Measurements from ENCODE around the gene MACF1. TPM values are rescaled to one million over a fixed set of nuclear protein-coding genes. Genes with fewer than 3 reads are reported as not detected.
"Not testable (repeated sequence)": the region's sequence is repeated elsewhere in the genome, so short reads cannot be mapped to it uniquely, and the experiment has no call there.

Gene MACF1
- total RNA-seq, 1 donor from 2014 or later: 694 TPM

DNA sequence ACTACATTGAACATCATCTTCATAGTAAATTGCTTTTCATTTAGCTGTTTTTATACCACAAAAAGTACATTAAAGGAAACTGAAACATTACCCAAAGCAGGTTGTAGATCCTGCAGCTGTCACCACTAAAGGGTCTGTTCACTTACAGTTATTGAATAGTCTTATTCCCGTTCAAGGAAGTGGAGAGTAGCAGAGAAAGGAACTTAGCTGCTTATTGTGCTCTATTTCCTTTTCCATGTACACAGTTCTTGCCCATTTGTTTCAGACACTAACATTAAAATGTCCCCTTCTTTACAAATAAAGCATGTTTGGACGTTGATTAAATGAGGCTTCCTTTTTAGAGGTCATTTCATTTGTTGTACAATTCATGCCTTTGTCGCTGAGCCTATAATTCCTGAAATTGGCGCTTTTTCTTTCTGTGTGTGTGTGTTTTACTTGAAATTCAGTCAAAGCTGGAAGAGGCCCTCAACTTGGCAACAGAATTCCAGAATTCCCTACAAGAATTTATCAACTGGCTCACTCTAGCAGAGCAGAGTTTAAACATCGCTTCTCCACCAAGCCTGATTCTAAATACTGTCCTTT, 242.6 kb downstream of the MACF1 start:
- no peak for DNase-seq (ENCODE audit: low read depth)
- Histone ChIP-seq H3K36me3 (ENCODE audit: insufficient read depth, low read length) (peaks cover 83% of the 10 kb centered on the region), H3K9me3 (ENCODE audit: insufficient read depth, low read depth, low read length) (no peaks in the 10 kb centered on the region), H4K20me1 (ENCODE audit: insufficient read depth, low read length) (peaks cover 29% of the 10 kb centered on the region), H3K4me1 (ENCODE audit: insufficient read depth, low read length) (peaks cover 5% of the 10 kb centered on the region), H2AFZ (ENCODE audit: low read depth, low read length) (no peak overlapping the region), H3K79me2 (ENCODE audit: insufficient read depth, low read length) (peaks cover 12% of the 10 kb centered on the region), H3K4me3 (ENCODE audit: insufficient read depth, low read depth, low read length) (no peak overlapping the region), H3K27me3 (ENCODE audit: insufficient read depth, low read length) (no peaks in the 10 kb centered on the region), H3K27ac (ENCODE audit: low read depth, low read length) (no peak overlapping the region), H3K9ac (ENCODE audit: low read length) (no peak overlapping the region), H3K4me2 (ENCODE audit: low read length) (no peak overlapping the region)
- H3K4me3 Mint-ChIP-seq (ENCODE audit: unreplicated experiment): no peak overlapping the region
- TF ChIP-seq EZH2 (IDR thresholded peaks at IDR 0.05; ENCODE audit: insufficient read depth, low read length): no peak
- TF ChIP-seq, protein P1, sequence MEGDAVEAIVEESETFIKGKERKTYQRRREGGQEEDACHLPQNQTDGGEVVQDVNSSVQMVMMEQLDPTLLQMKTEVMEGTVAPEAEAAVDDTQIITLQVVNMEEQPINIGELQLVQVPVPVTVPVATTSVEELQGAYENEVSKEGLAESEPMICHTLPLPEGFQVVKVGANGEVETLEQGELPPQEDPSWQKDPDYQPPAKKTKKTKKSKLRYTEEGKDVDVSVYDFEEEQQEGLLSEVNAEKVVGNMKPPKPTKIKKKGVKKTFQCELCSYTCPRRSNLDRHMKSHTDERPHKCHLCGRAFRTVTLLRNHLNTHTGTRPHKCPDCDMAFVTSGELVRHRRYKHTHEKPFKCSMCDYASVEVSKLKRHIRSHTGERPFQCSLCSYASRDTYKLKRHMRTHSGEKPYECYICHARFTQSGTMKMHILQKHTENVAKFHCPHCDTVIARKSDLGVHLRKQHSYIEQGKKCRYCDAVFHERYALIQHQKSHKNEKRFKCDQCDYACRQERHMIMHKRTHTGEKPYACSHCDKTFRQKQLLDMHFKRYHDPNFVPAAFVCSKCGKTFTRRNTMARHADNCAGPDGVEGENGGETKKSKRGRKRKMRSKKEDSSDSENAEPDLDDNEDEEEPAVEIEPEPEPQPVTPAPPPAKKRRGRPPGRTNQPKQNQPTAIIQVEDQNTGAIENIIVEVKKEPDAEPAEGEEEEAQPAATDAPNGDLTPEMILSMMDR (IDR thresholded peaks at IDR 0.05; ENCODE audit: insufficient read depth, low read depth, low read length): no peak
- peaks cover 40% of the 10 kb centered on the region for H3K36me3 Mint-ChIP-seq (ENCODE audit: low read depth, unreplicated experiment)
- H3K4me1 Mint-ChIP-seq (ENCODE audit: low read depth, unreplicated experiment): no peaks in the 10 kb centered on the region
- H3K27me3 Mint-ChIP-seq (ENCODE audit: low read depth, unreplicated experiment): no peaks in the 10 kb centered on the region
- no peak overlapping the region for H3K27ac Mint-ChIP-seq (ENCODE audit: unreplicated experiment)
- FAIRE-seq: no peak
- H3K9me3 Mint-ChIP-seq (ENCODE audit: unreplicated experiment): no peaks in the 10 kb centered on the region

DNA sequence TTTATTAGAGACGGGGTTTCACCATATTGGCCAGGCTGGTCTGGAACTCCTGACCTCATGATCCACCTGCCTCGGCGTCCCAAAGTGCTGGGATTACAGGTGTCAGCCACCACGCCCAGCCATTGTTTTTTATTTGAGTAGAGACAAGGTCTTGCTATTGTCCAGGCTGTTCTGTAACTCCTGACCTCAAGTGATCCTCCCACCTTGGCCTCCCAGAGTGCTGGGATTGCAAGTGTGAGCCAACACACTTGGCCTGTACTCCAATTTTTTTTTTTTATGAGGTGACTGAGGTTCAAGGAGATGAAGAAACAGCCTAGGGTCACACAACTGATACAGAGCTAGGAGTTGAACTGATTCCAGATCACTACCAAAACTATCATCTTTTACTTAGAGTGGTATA, 245.5 kb downstream of the MACF1 start:
- H3K36me3 ChIP-seq (ENCODE audit: insufficient read depth, low read length): peaks cover 86% of the 10 kb centered on the region
- H3K4me3 Mint-ChIP-seq (ENCODE audit: unreplicated experiment); H3K27ac Mint-ChIP-seq (ENCODE audit: unreplicated experiment); H3K4me3 ChIP-seq (ENCODE audit: insufficient read depth, low read depth, low read length); H3K9me3 ChIP-seq (ENCODE audit: insufficient read depth, low read depth, low read length); H3K4me2 ChIP-seq (ENCODE audit: low read length); H3K9me3 Mint-ChIP-seq (ENCODE audit: unreplicated experiment); H3K27ac ChIP-seq (ENCODE audit: low read depth, low read length); H3K27me3 Mint-ChIP-seq (ENCODE audit: low read depth, unreplicated experiment); H3K4me1 ChIP-seq (ENCODE audit: insufficient read depth, low read length); H2AFZ ChIP-seq (ENCODE audit: low read depth, low read length); FAIRE-seq; H3K9ac ChIP-seq (ENCODE audit: low read length); H3K4me1 Mint-ChIP-seq (ENCODE audit: low read depth, unreplicated experiment); H3K79me2 ChIP-seq (ENCODE audit: insufficient read depth, low read length); DNase-seq (ENCODE audit: low read depth); H3K27me3 ChIP-seq (ENCODE audit: insufficient read depth, low read length): not testable (repeated sequence)
- H4K20me1 ChIP-seq (ENCODE audit: insufficient read depth, low read length): peaks cover 21% of the 10 kb centered on the region
- H3K36me3 Mint-ChIP-seq (ENCODE audit: low read depth, unreplicated experiment): peaks cover 35% of the 10 kb centered on the region

GRCh38 chr1:39450956-39451606, 246.6 kb downstream of the MACF1 start:
- peaks cover 5% of the 10 kb centered on the region for H3K4me1 ChIP-seq (ENCODE audit: insufficient read depth, low read length)
- H3K27me3 Mint-ChIP-seq (ENCODE audit: low read depth, unreplicated experiment): no peaks in the 10 kb centered on the region
- H3K4me2 ChIP-seq (ENCODE audit: low read length): peak overlapping the region; percentile 45
- H3K4me3 ChIP-seq (ENCODE audit: insufficient read depth, low read depth, low read length): no peak overlapping the region
- H3K27me3 ChIP-seq (ENCODE audit: insufficient read depth, low read length): no peaks in the 10 kb centered on the region
- DNase-seq (ENCODE audit: low read depth) (peak; percentile 79), FAIRE-seq (peak; percentile 86)
- H2AFZ ChIP-seq (ENCODE audit: low read depth, low read length): no peak overlapping the region
- H4K20me1 ChIP-seq (ENCODE audit: insufficient read depth, low read length): peaks cover 12% of the 10 kb centered on the region
- H3K27ac ChIP-seq (ENCODE audit: low read depth, low read length): peak overlapping the region; percentile 11
- H3K79me2 ChIP-seq (ENCODE audit: insufficient read depth, low read length): peaks cover 6% of the 10 kb centered on the region
- peaks cover 38% of the 10 kb centered on the region for H3K36me3 Mint-ChIP-seq (ENCODE audit: low read depth, unreplicated experiment)
- H3K27ac Mint-ChIP-seq (ENCODE audit: unreplicated experiment): peak overlapping the region; percentile 62
- no peak overlapping the region for H3K4me3 Mint-ChIP-seq (ENCODE audit: unreplicated experiment)
- H3K4me1 Mint-ChIP-seq (ENCODE audit: low read depth, unreplicated experiment): peaks cover 4% of the 10 kb centered on the region
- no peaks in the 10 kb centered on the region for H3K9me3 ChIP-seq (ENCODE audit: insufficient read depth, low read depth, low read length)
- TF ChIP-seq EZH2 (IDR thresholded peaks at IDR 0.05; ENCODE audit: insufficient read depth, low read length): no peak
- TF ChIP-seq, protein P1 (IDR thresholded peaks at IDR 0.05; ENCODE audit: insufficient read depth, low read depth, low read length): no peak
- no peaks in the 10 kb centered on the region for H3K9me3 Mint-ChIP-seq (ENCODE audit: unreplicated experiment)
- H3K36me3 ChIP-seq (ENCODE audit: insufficient read depth, low read length): peaks cover 85% of the 10 kb centered on the region
- H3K9ac ChIP-seq (ENCODE audit: low read length): no peak overlapping the region
